K562 (cell line): ENCODE data around the gene HIPK2. TPM values are rescaled to one million over a fixed set of nuclear protein-coding genes. Genes with fewer than 3 reads are reported as not detected.

Source experiments
- ATF7 ChIP-seq: fragments of 450-650 bp; IDR thresholded peaks from 2 replicates; pipeline ENCODE4 v1.7.1; 2014; ENCODE audit warnings: mild to moderate bottlenecking, moderate library complexity
- E2F6 ChIP-seq, 2 experiments: IDR thresholded peaks; 2 replicates each; pipeline ENCODE4 v1.6.1; 2011; ENCODE audit warnings: borderline replicate concordance in 1 of 2, control low read depth in 1 of 2, low read depth in 1 of 2, low read length in 1 of 2, mild to moderate bottlenecking in 1 of 2, mixed read lengths in 1 of 2, moderate library complexity in 1 of 2; ENCODE audit not compliant: insufficient read depth in 1 of 2, insufficient read length in 1 of 2, poor library complexity in 1 of 2, severe bottlenecking in 1 of 2; ENCODE audit errors: extremely low read depth in 1 of 2
- HMGXB4 ChIP-seq: sonication (generic); formaldehyde crosslinking; IDR thresholded peaks from 2 replicates; pipeline ENCODE4 v1.8.1; 2023; ENCODE audit warnings: mild to moderate bottlenecking, missing genetic modification reagents
- KLF10 ChIP-seq: fragments of 250-450 bp; sonication (Bioruptor Pico); IDR thresholded peaks from 2 replicates; pipeline ENCODE4 v1.6.1; 2021; ENCODE audit warnings: matching md5 sums
- NCOA4 ChIP-seq: fragments of 450-650 bp; IDR thresholded peaks from 2 replicates; pipeline ENCODE4 v1.6.1; 2018; ENCODE audit warnings: mild to moderate bottlenecking; ENCODE audit not compliant: partially characterized antibody
- PBX2 ChIP-seq, 2 experiments: IDR thresholded peaks in 1 of 2; conservative IDR thresholded peaks in 1 of 2; 2 replicates each; pipeline ENCODE4 v1.6.1; 2016; ENCODE audit warnings: low read depth in 2 of 2, mild to moderate bottlenecking in 1 of 2, missing compliant biosample characterization in 1 of 2, missing genetic modification characterization in 1 of 2, moderate library complexity in 1 of 2
- REST ChIP-seq, 2 experiments: fragments of 450-650 bp; formaldehyde crosslinking in 1 of 2; IDR thresholded peaks; 2 replicates each; pipeline versions ENCODE4 v1.4.0 to v1.6.1; 2014 to 2020; ENCODE audit warnings: mild to moderate bottlenecking in 2 of 2, borderline replicate concordance in 1 of 2, low read depth in 1 of 2
- polyA plus RNA-seq, 8 experiments: library from polyadenylated mRNA; depleted of rRNA in 4 of 8; stranded (reverse) in 5 of 8; unstranded in 3 of 8; fragments of >200 nt; fragmentation: Nextera tagmentation in 2 of 8; fragmentation: Illumina TruSeq in 1 of 8; extraction: Ambion mirVana in 2 of 8; extraction: Trizol in 1 of 8; gene quantifications; 2 replicates each; pipeline versions ENCODE4 v1.2.1 to v1.2.3, GENCODE V29; 2011 to 2014; ENCODE audit warnings: inconsistent platforms in 1 of 8, missing spikeins in 1 of 8
- total RNA-seq, 7 experiments: library from RNA; depleted of rRNA in 6 of 7; stranded (reverse); fragments of >200 nt in 6 of 7; fragmentation: Illumina TruSeq in 2 of 7; extraction: Trizol in 2 of 7; gene quantifications; 2 replicates each; pipeline versions ENCODE4 v1.2.1 to v1.2.3, GENCODE V29; 2011 to 2021; ENCODE audit warnings: low replicate concordance in 1 of 7

The HIPK2 gene
- total and polyA plus RNA-seq, 9 of the 15 experiments (the other 6 are each of a cell fraction or from before 2014, with no cell fraction given): 0.69 to 19.8 (median 5.1) TPM

GRCh38 chr7:139620676-139621344, 157.0 kb downstream of the HIPK2 start (continued):
- TF ChIP-seq PBX2 (CRISPR knock-in tag; IDR thresholded peaks at IDR 0.05; ENCODE audit: low read depth) (no peak), PBX2 (tag; conservative IDR thresholded peaks at IDR 0.05; ENCODE audit: low read depth) (no peak), ATF7 (no peak), REST (IDR thresholded peaks at IDR 0.05; ENCODE audit: borderline replicate concordance) (peak; percentile 53; the same call in 1 of the 2 replicates), REST (CRISPR knock-in tag; IDR thresholded peaks at IDR 0.05; ENCODE audit: low read depth) (no peak), E2F6 (IDR thresholded peaks at IDR 0.05; ENCODE audit: borderline replicate concordance in 1 of 2, extremely low read depth in 1 of 2, insufficient read depth in 1 of 2, insufficient read length in 1 of 2, low read depth in 1 of 2, low read length in 1 of 2, poor library complexity in 1 of 2, severe bottlenecking in 1 of 2) (no peak), KLF10 (CRISPR knock-in tag) (no peak), HMGXB4 (no peak), NCOA4 (no peak)
